H1 (cell line): Measurements from ENCODE around the gene LGI4. TPM values are rescaled to one million over a fixed set of nuclear protein-coding genes. Genes with fewer than 3 reads are reported as not detected.

ENCODE experiments used
- CTCF ChIA-PET: fragments of 300-600 bp; sonication (Branson Sonifier 250); formaldehyde crosslinking; loops from one replicate; lab custom pipeline; 2021; ENCODE audit not compliant: partially characterized antibody; lab: Charles Lee
- POLR2A ChIA-PET: fragments of 300-600 bp; sonication (Branson Sonifier 250); formaldehyde crosslinking; loops from one replicate; lab custom pipeline; 2021; ENCODE audit warnings: inconsistent platforms; ENCODE audit not compliant: partially characterized antibody; lab: Charles Lee
- DNase-seq, 2 experiments: peaks; one replicate each; pipeline versions ENCODE4 v3.0.0 to v3.0.0-alpha.2; 2010 to 2022; ENCODE audit warnings: low spot score in 2 of 2, low read depth in 1 of 2, mixed read lengths in 1 of 2
- FAIRE-seq: peaks from 2 replicates; lab custom pipeline; 2011; peaks lifted over from hg19 to GRCh38; lab: Jason Lieb, UNC
- H2AFZ ChIP-seq: 2 replicates; pipeline ENCODE4 v1.8.1; 2012; ENCODE audit warnings: low read length, inconsistent platforms
- H2AK5ac ChIP-seq: 2 replicates; pipeline ENCODE4 v1.6.1; 2013; ENCODE audit warnings: low read depth, low read length
- H2BK120ac ChIP-seq: replicated peaks from 2 replicates; pipeline ENCODE3; 2013; ENCODE audit warnings: low read depth, low read length, inconsistent platforms
- H2BK12ac ChIP-seq: 2 replicates; pipeline ENCODE4 v1.6.1; 2013; ENCODE audit warnings: low read depth, low read length
- H2BK15ac ChIP-seq: 2 replicates; pipeline ENCODE4 v1.6.1; 2013; ENCODE audit warnings: low read length
- H2BK20ac ChIP-seq: 2 replicates; pipeline ENCODE4 v1.6.1; 2013; ENCODE audit warnings: low read length
- H2BK5ac ChIP-seq: 2 replicates; pipeline ENCODE4 v1.6.1; 2013; ENCODE audit warnings: low read depth, low read length
- H3K14ac ChIP-seq: 2 replicates; pipeline ENCODE4 v1.6.1; 2013; ENCODE audit warnings: inconsistent platforms; ENCODE audit not compliant: insufficient read length
- H3K18ac ChIP-seq: 2 replicates; pipeline ENCODE4 v1.6.1; 2013; ENCODE audit warnings: low read length; ENCODE audit errors: extremely low read depth
- H3K23ac ChIP-seq: 2 replicates; pipeline ENCODE4 v1.6.1; 2013; ENCODE audit warnings: inconsistent platforms; ENCODE audit not compliant: insufficient read length
- H3K23me2 ChIP-seq: 2 replicates; pipeline ENCODE4 v1.6.1; 2013; ENCODE audit warnings: low read depth, low read length
- H3K27ac ChIP-seq: 2 replicates; pipeline ENCODE4 v1.6.1; 2011; ENCODE audit warnings: low read depth, low read length, inconsistent platforms
- H3K27me3 ChIP-seq, 4 experiments: replicated peaks in 1 of 4; 1 replicate in 1 of 4; 2 replicates in 3 of 4; pipeline versions ENCODE4 v1.6.1 to v1.8.1; 2011 to 2013; ENCODE audit warnings: low read length in 3 of 4, mild to moderate bottlenecking in 3 of 4, inconsistent platforms in 2 of 4, mixed read lengths in 2 of 4, moderate library complexity in 1 of 4; ENCODE audit not compliant: control insufficient read depth in 3 of 4, insufficient read depth in 3 of 4; ENCODE audit errors: extremely low read depth in 1 of 4
- H3K36me3 ChIP-seq, 4 experiments: 2 replicates each; pipeline versions ENCODE4 v1.6.1 to v1.8.1; 2011 to 2013; ENCODE audit warnings: mild to moderate bottlenecking in 4 of 4, low read length in 3 of 4, moderate library complexity in 2 of 4, control low read depth in 1 of 4, inconsistent platforms in 1 of 4; ENCODE audit not compliant: insufficient read depth in 4 of 4, control insufficient read depth in 2 of 4
- H3K4ac ChIP-seq: replicated peaks from 2 replicates; pipeline ENCODE3; 2013; ENCODE audit warnings: low read length, low read depth, mixed read lengths, inconsistent platforms; ENCODE audit not compliant: insufficient read length
- H3K4me1 ChIP-seq, 4 experiments: replicated peaks in 1 of 4; 1 replicate in 1 of 4; 2 replicates in 3 of 4; pipeline versions ENCODE4 v1.6.1 to v1.8.1; 2011 to 2013; ENCODE audit warnings: low read length in 3 of 4, inconsistent platforms in 2 of 4, mixed read lengths in 1 of 4; ENCODE audit not compliant: insufficient read depth in 4 of 4, control insufficient read depth in 3 of 4
- H3K4me2 ChIP-seq, 2 experiments: 2 replicates each; pipeline versions ENCODE4 v1.6.1 to v1.8.1; 2011 to 2013; ENCODE audit warnings: low read depth in 2 of 2, low read length in 2 of 2, control low read depth in 1 of 2, inconsistent platforms in 1 of 2, mild to moderate bottlenecking in 1 of 2; ENCODE audit not compliant: insufficient read depth in 1 of 2
- H3K4me3 ChIP-seq, 4 experiments: fragments of 200-600, 300-600 bp in 1 of 4; sonication (generic), shearing (Covaris generic), sonication (Bioruptor Twin) in 1 of 4; 2 replicates each; pipeline versions ENCODE4 v1.5.1 to v1.8.1; 2011 to 2016; ENCODE audit warnings: low read length in 4 of 4, low read depth in 3 of 4, control low read depth in 2 of 4, inconsistent platforms in 2 of 4, mild to moderate bottlenecking in 2 of 4, mixed read lengths in 1 of 4, moderate library complexity in 1 of 4; ENCODE audit not compliant: insufficient read depth in 2 of 4; ENCODE audit errors: extremely low read depth in 1 of 4
- H3K56ac ChIP-seq: replicated peaks from 2 replicates; pipeline ENCODE3; 2013; ENCODE audit warnings: low read depth, mild to moderate bottlenecking, mixed read lengths, low read length, inconsistent platforms; ENCODE audit not compliant: insufficient read length
- H3K79me1 ChIP-seq: 2 replicates; pipeline ENCODE4 v1.6.1; 2013; ENCODE audit warnings: low read depth, low read length, control low read depth
- H3K79me2 ChIP-seq, 2 experiments: 2 replicates each; pipeline versions ENCODE4 v1.6.1 to v1.8.1; 2012 to 2013; ENCODE audit warnings: low read length in 2 of 2, mild to moderate bottlenecking in 2 of 2, inconsistent platforms in 1 of 2; ENCODE audit not compliant: insufficient read depth in 2 of 2, control insufficient read depth in 1 of 2
- H3K9ac ChIP-seq, 4 experiments: replicated peaks in 1 of 4; 1 replicate in 1 of 4; 2 replicates in 3 of 4; pipeline versions ENCODE4 v1.6.1 to v1.8.1; 2011 to 2013; ENCODE audit warnings: low read depth in 3 of 4, low read length in 3 of 4, control low read depth in 2 of 4, mild to moderate bottlenecking in 2 of 4, moderate library complexity in 2 of 4, inconsistent platforms in 1 of 4; ENCODE audit errors: extremely low read depth in 1 of 4
- H3K9me3 ChIP-seq, 2 experiments: 2 replicates each; pipeline versions ENCODE4 v1.6.1 to v1.8.1; 2012 to 2013; ENCODE audit warnings: mild to moderate bottlenecking in 2 of 2, moderate library complexity in 2 of 2, control low read depth in 1 of 2, inconsistent platforms in 1 of 2, low read depth in 1 of 2, low read length in 1 of 2, mixed read lengths in 1 of 2; ENCODE audit not compliant: insufficient read depth in 2 of 2
- H4K20me1 ChIP-seq, 2 experiments: replicated peaks in 1 of 2; 2 replicates each; pipeline versions ENCODE3 to v1.8.1; 2011 to 2013; ENCODE audit warnings: inconsistent platforms in 2 of 2, low read length in 2 of 2, mild to moderate bottlenecking in 1 of 2; ENCODE audit not compliant: insufficient read depth in 2 of 2, control insufficient read depth in 1 of 2
- H4K5ac ChIP-seq: 2 replicates; pipeline ENCODE4 v1.6.1; 2013; ENCODE audit warnings: low read length, low read depth, mixed read lengths, inconsistent platforms; ENCODE audit not compliant: insufficient read length
- H4K8ac ChIP-seq: 2 replicates; pipeline ENCODE4 v1.8.0; 2013; ENCODE audit warnings: mild to moderate bottlenecking, moderate library complexity, low read length, inconsistent platforms; ENCODE audit not compliant: insufficient read depth; ENCODE audit errors: extremely low read depth
- H4K91ac ChIP-seq: replicated peaks from 2 replicates; pipeline ENCODE3; 2013; ENCODE audit warnings: low read length, mixed read lengths, inconsistent platforms; ENCODE audit not compliant: insufficient read length
- BCL11A ChIP-seq, 2 experiments: IDR thresholded peaks; one replicate each; pipeline ENCODE4 v1.6.1; 2011; ENCODE audit warnings: low read depth in 2 of 2, low read length in 2 of 2, mild to moderate bottlenecking in 2 of 2
- EP300 ChIP-seq, 2 experiments: IDR thresholded peaks; 1 replicate in 1 of 2; 2 replicates in 1 of 2; pipeline ENCODE4 v1.6.1; 2011 to 2012; ENCODE audit warnings: low read depth in 2 of 2, low read length in 2 of 2, mild to moderate bottlenecking in 2 of 2, borderline replicate concordance in 1 of 2, inconsistent platforms in 1 of 2, moderate library complexity in 1 of 2
- GABPA ChIP-seq: IDR thresholded peaks from 2 replicates; pipeline ENCODE4 v1.6.1; 2011; ENCODE audit warnings: mild to moderate bottlenecking, low read length, moderate library complexity, borderline replicate concordance; ENCODE audit not compliant: insufficient read depth
- NANOG ChIP-seq: IDR thresholded peaks from 2 replicates; pipeline ENCODE4 v1.6.1; 2011; ENCODE audit warnings: low read length, low read depth, mild to moderate bottlenecking, inconsistent platforms; ENCODE audit not compliant: insufficient read depth, poor library complexity, severe bottlenecking
- NRF1 ChIP-seq: IDR thresholded peaks from 2 replicates; pipeline ENCODE4 v1.6.1; 2011; ENCODE audit warnings: mild to moderate bottlenecking, low read depth, low read length, improper control_type of control experiment
- TAF7 ChIP-seq: optimal IDR thresholded peaks from 2 replicates; pipeline ENCODE3; 2011; ENCODE audit warnings: low read depth, mild to moderate bottlenecking, inconsistent platforms, low read length, moderate library complexity, borderline replicate concordance
- WGBS, 2 experiments: shearing (Covaris generic) in 1 of 2; methylation state at CpG; one replicate each; pipeline versions ENCODE4 v1.1.6 to v1.1.7; 2013 to 2015; ENCODE audit warnings: low lambda C conversion rate in 2 of 2, mixed read lengths in 2 of 2, inconsistent platforms in 1 of 2, low coverage in 1 of 2, missing lambda C conversion rate in 1 of 2; ENCODE audit not compliant: insufficient replicate concordance in 2 of 2, insufficient coverage in 1 of 2, insufficient read length in 1 of 2; ENCODE audit errors: extremely low coverage in 1 of 2, missing lambda C conversion rate in 1 of 2; 5-methylcytosine and 5-hydroxymethylcytosine counted together
- polyA plus RNA-seq, 7 experiments: library from polyadenylated mRNA; depleted of rRNA in 3 of 7; stranded (reverse) in 5 of 7; unstranded in 2 of 7; fragments of >200 nt in 5 of 7; fragments of 200-250 nt in 2 of 7; gene quantifications; 1 replicate in 5 of 7; 2 replicates in 1 of 7; 4 replicates in 1 of 7; pipeline versions ENCODE4 v1.2.1 to v1.2.3, GENCODE V29; 2011 to 2013; ENCODE audit warnings: missing spikeins in 2 of 7, mixed read lengths in 2 of 7
- total RNA-seq: library from RNA; stranded (reverse); fragmentation: NEBNext Ultra II Directional; extraction: Animal tissue kit (Norgen Biotek cat#: 25700); gene quantifications from 2 replicates; pipeline ENCODE4 v1.2.1, GENCODE V29; 2021

The LGI4 gene
- total and polyA plus RNA-seq, 2 of the 8 experiments (the other 6 are each of a cell fraction or from before 2014, with no cell fraction given) = 2.0 to 8.2 TPM

GRCh38 chr19:35090160-35090505, 44.7 kb downstream of the LGI4 start:
- peak overlapping the region; percentile 96; the same call in 1 of the 2 replicates for H2AFZ ChIP-seq
- H4K8ac ChIP-seq = no peak overlapping the region
- H3K27me3 ChIP-seq = no peaks in the 10 kb centered on the region
- DNase-seq (no peak), FAIRE-seq (no peak)
- H4K91ac ChIP-seq = peak overlapping the region; percentile 91
- H3K79me2 ChIP-seq = no peaks in the 10 kb centered on the region
- H3K79me1 ChIP-seq = no peaks in the 10 kb centered on the region
- 81% methylated on average over 9 of the region's 9 CpGs; no CpG with 5 or more reads in 1 of the 2 experiments for WGBS, 2 experiments
- H3K23me2 ChIP-seq = peaks cover 5% of the 10 kb centered on the region; the same call in 1 of the 2 replicates
- peak overlapping the region; percentile 64 to 77; a peak in 3 of 4 replicates for H3K4me2 ChIP-seq
- no peak overlapping the region for H2BK15ac ChIP-seq
- H3K4me1 ChIP-seq = peaks cover 3 to 14% (median 6%) of the 10 kb centered on the region in 4 experiments; a peak in 6 of 7 replicates
- H2BK5ac ChIP-seq = no peak overlapping the region
- peak overlapping the region; percentile 45; the same call in 1 of the 2 replicates for H2BK12ac ChIP-seq
- no peak overlapping the region for H2AK5ac ChIP-seq
- peak overlapping the region in 1 of 4 experiments; percentile 45; a peak in 4 of 8 replicates for H3K4me3 ChIP-seq
- peak overlapping the region; percentile 57 for H3K4ac ChIP-seq
- H4K5ac ChIP-seq = peak overlapping the region; percentile 35
- no peak overlapping the region for H3K23ac ChIP-seq
- no peak overlapping the region for H3K56ac ChIP-seq
- H2BK120ac ChIP-seq = peak overlapping the region; percentile 98
- H3K18ac ChIP-seq = no peak overlapping the region; the same call in 1 of the 2 replicates
- H3K9me3 ChIP-seq = no peaks in the 10 kb centered on the region
- no peaks in the 10 kb centered on the region for H4K20me1 ChIP-seq
- no peaks in the 10 kb centered on the region for H3K36me3 ChIP-seq
- TF ChIP-seq EP300 (IDR thresholded peaks at IDR 0.05; ENCODE audit: borderline replicate concordance in 1 of 2, low read depth in 2 of 2, low read length in 2 of 2) (no peak), GABPA (no peak), BCL11A (IDR thresholded peaks at IDR 0.05; ENCODE audit: low read depth in 2 of 2, low read length in 2 of 2) (no peak), NRF1 (no peak), NANOG (no peak), TAF7 (no peak)
- CTCF ChIA-PET = interaction anchor here (0.6 to 5.1 kb wide), 18 partner anchors 10 to 249 kb away, joined by 3 to 56 read pairs (median 6); partner anchors contain the start of genes FXYD5, HPN and LGI4
- no peak overlapping the region for H3K27ac ChIP-seq
- 0 out of 2 replicates have a peak overlapping the region, but pooled peaks have one; percentile 95 for H2BK20ac ChIP-seq
- no peak overlapping the region for H3K14ac ChIP-seq
- POLR2A ChIA-PET = interaction anchor here (0.9 to 3.8 kb wide), 3 partner anchors 11 to 26 kb away, joined by 3 to 26 read pairs (median 6); no protein-coding TSS in a partner anchor
- no peak overlapping the region for H3K9ac ChIP-seq
